ENCODE results near the gene SLCO2A1.

The SLCO2A1 gene

DNA sequence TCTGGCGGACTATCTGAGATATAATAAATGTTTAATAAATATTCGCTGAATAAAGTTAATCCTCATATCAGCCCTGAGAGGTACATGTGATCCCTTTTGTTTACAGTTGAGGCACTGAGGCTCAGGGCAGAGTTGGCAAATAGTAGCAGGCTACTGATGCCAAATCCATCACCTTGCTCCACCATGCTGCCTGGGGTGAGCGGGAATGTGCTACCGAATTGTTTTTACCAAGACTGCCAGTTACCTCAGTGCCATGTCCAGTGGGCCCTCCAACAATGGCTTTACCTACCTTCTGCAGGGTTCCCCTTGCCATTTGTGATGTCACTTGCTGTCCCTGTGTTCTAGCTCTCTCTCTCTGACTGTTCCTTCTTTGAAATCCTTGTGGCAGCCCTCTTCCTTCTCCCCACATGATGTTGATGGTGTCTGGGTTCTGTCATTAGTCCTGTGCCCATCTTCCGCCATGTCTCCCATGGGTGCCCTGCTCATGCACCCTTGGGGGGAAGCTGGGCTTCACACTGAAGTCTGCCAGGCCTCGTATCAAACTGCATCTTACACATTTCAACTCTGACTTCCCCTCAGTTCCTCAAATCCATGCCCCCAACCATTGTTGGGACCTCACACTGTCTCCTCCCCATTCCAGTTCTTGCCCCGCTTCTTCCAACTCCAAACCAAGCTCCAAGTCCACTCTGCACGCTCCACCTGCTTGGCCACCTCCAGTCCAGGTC lies 35.4 kb downstream of the SLCO2A1 start:
- TF ChIP-seq POLR2A (IDR thresholded peaks at IDR 0.05; ENCODE audit: low read depth, low read length), result no peak
- FAIRE-seq (no peak), DNase-seq (ENCODE audit: insufficient read length, low spot score) (no peak)

DNA sequence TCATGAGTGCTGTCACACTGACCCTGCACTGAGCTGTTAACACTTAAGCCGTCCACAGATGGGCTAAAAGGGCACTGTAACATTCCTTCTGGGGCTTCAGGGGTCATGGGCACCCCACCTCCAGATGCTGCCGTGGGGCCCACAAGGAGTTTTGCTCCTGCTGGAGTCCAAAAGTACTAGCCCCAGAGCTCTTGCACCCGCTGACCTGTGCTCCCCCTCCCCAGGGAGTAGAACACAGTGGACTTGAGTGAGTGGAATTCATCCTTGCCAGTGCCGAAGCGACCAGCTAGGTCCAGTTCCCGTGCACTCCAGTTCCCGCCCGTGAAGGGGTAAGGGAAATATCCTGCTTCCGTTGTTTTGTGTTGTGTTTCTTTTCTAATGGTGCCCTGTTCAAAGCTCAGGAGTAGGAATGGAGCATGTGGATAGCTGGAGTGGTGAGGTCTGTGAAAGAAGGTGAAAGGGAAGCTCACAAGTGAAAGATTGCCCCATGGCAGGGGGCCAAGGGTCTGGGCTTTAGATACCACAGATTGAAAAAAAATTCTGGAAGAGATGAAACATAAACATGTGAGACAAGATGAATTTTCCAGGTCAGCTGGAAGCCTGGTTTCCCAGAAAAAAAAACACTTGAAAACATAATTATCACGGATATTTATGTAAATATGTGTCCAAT lies 36.6 kb downstream of the SLCO2A1 start:
- TF ChIP-seq POLR2A (IDR thresholded peaks at IDR 0.05; ENCODE audit: low read depth, low read length), result no peak
- FAIRE-seq (no peak), DNase-seq (ENCODE audit: insufficient read length, low spot score) (no peak)

DNA sequence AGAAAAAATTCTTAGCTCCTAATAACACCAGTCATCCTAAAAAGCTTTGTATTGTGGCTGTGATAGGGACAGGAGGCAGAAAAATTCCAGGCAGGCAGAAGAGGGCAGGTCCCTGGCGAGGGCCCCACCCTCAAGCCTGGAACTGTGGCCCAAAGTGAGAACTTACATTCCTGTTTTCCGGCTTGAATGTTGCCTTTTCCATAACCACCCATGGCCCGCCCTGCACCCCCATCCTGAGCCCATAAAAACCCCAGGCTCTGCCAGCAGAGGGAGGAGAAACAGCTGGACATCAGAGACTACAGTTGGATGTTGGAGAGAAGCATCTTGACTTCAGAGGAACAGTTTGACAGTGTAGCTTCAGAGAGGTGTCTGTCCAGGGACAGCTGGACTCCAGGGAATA lies 37.3 kb downstream of the SLCO2A1 start:
- DNase-seq (ENCODE audit: insufficient read length, low spot score) (no peak), FAIRE-seq (no peak)
- TF ChIP-seq POLR2A (IDR thresholded peaks at IDR 0.05; ENCODE audit: low read depth, low read length), result no peak

- DNase-seq (ENCODE audit: insufficient read length, low spot score) (no peak), FAIRE-seq (no peak)
- no peak for TF ChIP-seq POLR2A (IDR thresholded peaks at IDR 0.05; ENCODE audit: low read depth, low read length)
These were observed 38.1 kb downstream of the SLCO2A1 start for GRCh38 chr3:133991637-133992036.

DNA sequence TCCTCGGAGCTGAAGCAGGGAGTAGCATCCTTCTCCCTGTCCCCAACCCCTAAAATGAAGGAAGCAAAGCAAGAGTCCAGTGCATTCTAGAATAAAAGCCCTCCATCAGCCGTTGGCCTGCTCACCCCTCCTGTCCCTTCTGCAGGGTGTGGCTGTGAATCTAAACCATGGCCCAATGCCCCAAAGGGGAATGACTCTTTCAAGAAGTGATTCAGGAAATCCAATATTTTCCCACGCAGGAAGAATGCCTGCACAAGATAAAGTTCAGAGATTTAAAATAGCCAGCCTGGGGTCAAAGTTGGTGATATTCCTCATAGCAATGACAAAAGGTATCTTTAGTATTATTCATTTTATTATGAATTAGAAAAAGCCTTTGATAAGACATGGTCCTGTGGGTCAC lies 38.5 kb downstream of the SLCO2A1 start:
- no peak for TF ChIP-seq POLR2A (IDR thresholded peaks at IDR 0.05; ENCODE audit: low read depth, low read length)
- no peak for DNase-seq (ENCODE audit: insufficient read length, low spot score)
- FAIRE-seq, result no peak

DNA sequence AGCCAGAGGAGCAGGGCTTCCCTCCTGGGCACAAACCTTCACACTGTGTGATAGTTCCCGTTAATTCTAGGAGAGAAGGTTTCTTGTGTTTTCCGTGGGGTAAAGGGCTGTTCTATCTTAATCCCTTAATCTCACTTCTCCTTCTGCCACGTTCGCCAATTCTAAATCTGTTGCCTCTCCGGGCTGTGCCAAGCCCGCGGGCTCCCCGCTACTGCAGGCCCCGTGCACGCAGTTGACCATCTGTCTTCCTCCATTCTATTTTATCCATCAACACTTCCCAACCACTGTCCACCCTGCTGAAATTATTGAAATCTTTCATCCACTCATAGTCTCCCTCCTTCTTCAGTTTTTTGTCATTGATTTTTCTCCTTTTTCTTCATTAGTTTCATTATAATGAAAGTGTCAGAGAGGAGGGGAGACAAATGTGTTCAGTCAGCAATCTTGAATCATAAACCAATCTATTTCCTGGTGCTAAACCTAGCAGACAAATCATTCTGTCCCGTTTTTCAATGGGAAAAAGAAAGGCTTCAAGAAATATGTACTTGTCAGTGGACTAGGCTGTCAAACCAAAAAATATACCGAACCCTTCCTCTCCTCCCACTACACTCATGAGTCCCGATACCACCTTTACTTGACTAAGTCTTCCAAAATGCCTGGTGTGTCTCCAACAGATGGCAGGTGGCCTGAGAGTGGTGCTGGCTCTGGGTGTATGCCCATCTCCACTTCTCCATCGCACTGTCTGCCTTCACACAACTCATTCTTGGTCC lies 39.6 kb downstream of the SLCO2A1 start:
- TF ChIP-seq POLR2A (IDR thresholded peaks at IDR 0.05; ENCODE audit: low read depth, low read length), result no peak
- FAIRE-seq (no peak), DNase-seq (ENCODE audit: insufficient read length, low spot score) (no peak)

- TF ChIP-seq POLR2A (IDR thresholded peaks at IDR 0.05; ENCODE audit: low read depth, low read length), result no peak
- FAIRE-seq (no peak), DNase-seq (ENCODE audit: insufficient read length, low spot score) (no peak)
These were observed 41.0 kb downstream of the SLCO2A1 start for GRCh38 chr3:133988631-133989161.

- FAIRE-seq, result no peak
- no peak for DNase-seq (ENCODE audit: insufficient read length, low spot score)
- no peak for TF ChIP-seq POLR2A (IDR thresholded peaks at IDR 0.05; ENCODE audit: low read depth, low read length)
These were observed 41.7 kb downstream of the SLCO2A1 start for GRCh38 chr3:133987948-133988484.

DNA sequence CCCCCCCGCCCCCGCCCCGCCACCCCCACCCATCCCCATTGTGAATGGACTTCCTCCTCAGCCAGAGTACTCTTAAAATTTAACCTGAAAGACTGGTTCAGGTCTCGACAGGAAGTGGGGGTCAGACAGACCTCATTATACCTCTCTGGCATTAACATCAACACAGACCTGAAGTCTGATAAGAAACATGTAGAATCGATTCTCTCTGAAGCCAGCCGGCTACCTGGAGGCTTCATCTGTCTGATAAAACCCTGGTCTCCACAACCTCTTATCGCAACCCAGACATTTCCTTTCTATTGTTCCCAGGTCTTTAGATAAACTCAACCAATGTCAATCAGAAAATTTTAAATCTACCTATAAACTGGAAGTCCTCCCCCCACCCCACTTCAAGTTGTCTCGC lies 42.6 kb downstream of the SLCO2A1 start:
- DNase-seq (ENCODE audit: insufficient read length, low spot score), result no peak
- no peak for FAIRE-seq
- TF ChIP-seq POLR2A (IDR thresholded peaks at IDR 0.05; ENCODE audit: low read depth, low read length), result no peak

DNA sequence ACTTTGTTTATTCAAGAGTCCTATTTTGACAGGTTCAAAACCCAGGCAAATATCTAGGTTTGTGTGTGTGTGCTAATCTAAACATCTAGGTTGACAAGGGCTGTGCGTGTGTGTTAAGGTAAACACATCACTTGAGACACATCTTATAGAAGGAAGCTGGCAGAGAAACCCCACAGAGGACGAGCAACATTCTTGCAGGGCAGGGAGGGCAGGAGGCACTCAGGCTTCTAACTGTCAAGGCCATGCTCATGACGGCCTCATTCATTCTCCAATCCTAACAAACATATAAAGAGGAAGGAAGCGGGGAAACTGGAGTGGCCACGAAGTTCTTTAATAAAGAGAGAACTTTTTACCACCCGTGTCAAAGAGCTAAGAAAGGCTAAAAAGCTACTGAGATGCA lies 43.4 kb downstream of the SLCO2A1 start:
- DNase-seq (ENCODE audit: insufficient read length, low spot score) (no peak), FAIRE-seq (no peak)
- no peak for TF ChIP-seq POLR2A (IDR thresholded peaks at IDR 0.05; ENCODE audit: low read depth, low read length)

GRCh38 chr3:133984975-133985374 lies 44.8 kb downstream of the SLCO2A1 start:
- TF ChIP-seq POLR2A (IDR thresholded peaks at IDR 0.05; ENCODE audit: low read depth, low read length), result no peak
- DNase-seq (ENCODE audit: insufficient read length, low spot score) (no peak), FAIRE-seq (no peak)

DNA sequence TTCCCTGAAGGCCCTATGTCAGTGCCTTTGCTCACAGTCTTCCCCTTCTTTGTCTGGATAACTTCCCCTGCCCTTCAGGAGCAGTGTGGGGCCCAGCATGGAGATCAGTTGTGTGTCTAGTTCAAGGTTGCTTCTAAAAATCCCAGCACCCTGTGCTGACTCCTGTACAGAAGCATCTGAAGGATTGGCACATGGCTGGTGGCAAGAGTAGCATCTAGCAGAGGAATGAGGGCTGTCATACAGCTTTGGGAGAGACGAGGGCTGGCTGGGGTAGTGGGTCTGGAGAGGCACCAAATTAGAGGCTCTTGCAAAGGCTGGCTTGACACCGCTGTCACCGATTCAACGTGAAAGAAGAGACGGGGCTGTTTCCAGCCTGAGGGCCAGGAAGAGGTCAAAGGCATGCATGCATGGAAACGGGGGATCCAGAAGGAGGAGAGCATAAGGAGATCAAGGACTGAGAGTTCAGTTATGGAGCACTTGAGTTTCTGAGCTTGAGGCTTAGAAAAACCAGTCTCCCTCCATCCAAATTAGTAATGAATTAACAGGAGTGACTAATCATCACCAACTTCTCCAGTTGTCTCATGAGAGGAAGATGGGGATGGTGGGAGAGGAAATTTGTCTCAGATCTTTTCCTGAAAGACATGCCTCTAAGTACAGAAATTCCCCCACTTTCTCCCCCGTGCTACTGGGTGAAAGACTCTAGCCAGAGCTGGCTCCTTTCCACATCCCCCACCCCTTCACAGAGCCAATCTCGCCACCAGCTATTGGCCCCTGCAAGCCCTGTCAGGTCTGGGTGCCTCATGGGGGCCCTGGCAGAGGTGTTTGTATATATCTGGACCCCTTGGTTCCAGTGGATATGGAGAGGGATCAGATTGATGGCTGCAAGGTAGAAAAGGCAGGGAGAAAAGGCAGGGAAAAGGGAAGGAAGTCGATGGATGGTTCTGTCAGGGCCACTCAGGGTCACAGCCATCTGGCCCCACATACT lies 45.9 kb downstream of the SLCO2A1 start:
- no peak for TF ChIP-seq POLR2A (IDR thresholded peaks at IDR 0.05; ENCODE audit: low read depth, low read length)
- FAIRE-seq, result no peak
- no peak for DNase-seq (ENCODE audit: insufficient read length, low spot score)

- DNase-seq (ENCODE audit: insufficient read length, low spot score) (no peak), FAIRE-seq (no peak)
- TF ChIP-seq POLR2A (IDR thresholded peaks at IDR 0.05; ENCODE audit: low read depth, low read length), result no peak
These were observed 46.6 kb downstream of the SLCO2A1 start for GRCh38 chr3:133983126-133983525.
